D341Med (cell line): ENCODE results near the gene PC.

Source experiments
- DNase-seq: peaks from one replicate; pipeline ENCODE4 v3.0.0; 2012; ENCODE audit warnings: low spot score

The PC gene

DNA sequence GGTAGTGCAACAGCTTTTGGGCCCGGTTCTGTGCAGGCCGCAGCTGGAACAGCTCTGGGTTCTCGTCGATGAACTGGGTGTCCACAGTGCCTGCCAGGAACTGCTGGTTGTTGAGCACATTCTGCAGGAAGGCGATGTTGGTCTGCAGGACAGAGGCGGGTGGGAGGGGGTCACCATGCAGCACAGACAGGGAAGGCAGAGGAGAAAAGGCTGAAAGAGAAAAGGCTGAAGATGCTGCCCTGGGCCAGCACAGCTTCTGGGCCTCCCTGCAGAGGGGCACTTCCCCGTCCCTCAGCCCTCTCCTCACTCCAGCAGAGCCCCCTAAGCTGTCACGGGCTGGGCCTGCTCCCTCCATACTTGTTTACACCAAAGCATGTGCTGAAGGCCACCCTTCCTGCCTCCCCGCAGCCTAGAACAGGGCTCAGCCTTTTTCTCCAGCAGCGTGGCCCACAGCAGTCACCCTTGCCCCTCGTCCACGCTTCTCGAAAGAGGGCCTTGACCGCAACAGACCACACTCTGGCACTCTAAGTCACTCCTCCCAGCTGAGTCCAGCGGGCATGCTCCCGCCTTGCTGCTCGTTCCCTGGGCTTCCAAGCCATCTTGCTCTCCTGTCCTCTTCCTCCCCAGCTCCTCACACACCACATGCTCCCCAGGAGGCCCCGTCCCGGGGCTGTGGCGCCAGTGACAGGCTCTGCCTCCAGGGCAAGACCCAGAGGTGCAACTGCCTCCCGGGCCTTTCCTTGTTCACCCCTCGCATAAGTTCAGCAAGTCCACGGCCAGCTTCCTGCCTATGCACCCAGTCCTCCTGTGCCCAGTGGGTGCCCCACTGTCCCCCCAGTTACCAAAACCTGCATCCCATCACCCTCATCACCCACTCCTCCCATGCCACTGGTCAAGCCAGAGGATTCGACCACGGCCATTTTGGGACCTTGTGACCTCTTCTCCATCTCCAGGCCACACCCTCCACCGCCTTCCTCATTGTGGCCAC is 104.6 kb downstream of the PC start:
- no peak for DNase-seq

DNA sequence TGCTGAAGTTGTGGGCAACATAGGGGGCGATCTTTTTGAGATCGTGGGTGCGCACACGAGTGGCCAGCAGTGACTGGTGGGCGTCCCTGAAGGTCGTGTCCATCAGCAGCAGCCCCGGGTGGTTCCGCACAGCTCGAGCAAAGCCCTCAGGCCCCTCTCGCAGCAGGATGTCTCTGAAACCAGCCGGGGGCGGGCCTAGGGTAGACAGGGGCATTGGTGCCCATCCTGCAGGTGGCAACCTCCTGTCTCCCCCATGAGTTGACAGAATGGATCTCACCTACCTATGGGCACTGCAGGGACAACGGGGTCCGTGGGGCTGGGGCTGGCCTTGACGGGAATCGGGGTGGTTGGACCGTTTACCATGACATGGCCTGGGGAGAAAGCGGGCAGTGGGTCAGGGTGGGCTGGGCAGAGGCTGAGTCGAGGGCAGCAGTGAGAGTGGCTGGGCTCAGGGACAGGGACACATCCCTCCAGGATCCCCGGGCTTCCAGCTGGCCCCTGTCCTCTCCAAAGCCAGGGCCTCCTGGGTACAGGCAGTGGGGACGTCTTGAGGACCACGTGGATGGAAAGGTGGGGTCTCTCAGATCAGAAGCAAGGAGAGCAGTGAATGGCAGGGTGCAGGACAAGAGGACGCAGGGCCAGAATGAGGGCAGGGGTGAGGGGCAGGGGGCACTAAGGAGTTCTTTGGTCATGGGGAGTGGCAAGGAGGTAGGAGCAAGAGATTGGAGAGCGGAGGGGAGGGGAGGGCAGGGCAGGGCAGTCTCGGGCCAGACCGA is 105.5 kb downstream of the PC start:
- no peak for DNase-seq

DNA sequence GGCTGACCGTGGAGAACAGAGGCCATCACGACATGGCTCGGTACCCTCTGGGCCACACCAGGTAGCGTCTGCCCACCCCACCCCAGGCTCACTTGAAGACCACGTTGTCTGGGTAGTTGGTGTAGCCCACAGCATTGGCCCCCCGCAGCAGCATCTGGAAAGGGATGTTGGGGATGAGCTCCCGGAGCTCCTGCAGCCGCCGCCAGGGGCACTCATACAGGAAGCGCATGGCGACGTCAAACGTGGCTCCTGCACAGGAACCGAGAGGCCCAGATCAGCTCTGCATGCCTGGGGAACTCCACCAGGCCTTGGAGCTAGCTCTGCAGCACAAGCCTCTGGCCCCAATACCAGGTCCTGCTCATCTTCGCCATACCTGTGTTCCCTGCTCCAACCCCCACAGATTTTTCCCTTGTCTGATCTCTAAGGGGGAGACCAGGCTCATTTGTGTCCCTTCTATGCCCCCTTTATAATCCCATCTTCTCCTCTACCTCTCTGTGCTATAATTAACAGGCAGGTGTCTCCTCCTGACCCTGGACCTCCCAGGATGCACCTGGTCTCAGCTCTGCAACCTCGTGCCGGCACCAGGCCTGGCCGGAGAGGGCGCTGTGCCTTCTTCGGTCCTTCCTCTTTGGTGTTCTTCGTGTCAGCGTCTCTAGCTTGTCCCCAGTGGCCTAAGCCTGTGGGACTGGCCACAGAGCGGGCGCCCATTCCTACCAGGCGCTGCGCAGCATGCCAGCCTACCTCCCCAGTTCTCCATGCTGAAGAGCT is 106.3 kb downstream of the PC start:
- DNase-seq = no peak

DNA sequence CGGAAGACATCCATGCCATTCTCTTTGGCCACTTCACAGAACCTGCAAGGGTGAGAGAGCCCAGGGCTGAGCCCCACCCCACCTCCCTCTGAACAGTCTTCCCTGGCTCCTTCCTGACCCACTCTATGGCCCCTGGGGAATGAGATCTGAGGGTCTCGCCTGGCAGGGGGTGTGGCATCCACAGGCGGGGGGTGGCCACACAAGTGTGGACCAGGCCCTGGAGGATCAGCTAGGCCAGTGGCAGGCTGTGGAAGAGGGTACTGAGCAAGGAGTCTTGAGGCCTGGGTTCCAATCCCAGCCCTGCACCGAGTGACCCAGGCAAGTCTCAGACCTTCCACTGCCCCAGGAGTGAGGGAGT is 107.0 kb downstream of the PC start:
- no peak for DNase-seq

DNA sequence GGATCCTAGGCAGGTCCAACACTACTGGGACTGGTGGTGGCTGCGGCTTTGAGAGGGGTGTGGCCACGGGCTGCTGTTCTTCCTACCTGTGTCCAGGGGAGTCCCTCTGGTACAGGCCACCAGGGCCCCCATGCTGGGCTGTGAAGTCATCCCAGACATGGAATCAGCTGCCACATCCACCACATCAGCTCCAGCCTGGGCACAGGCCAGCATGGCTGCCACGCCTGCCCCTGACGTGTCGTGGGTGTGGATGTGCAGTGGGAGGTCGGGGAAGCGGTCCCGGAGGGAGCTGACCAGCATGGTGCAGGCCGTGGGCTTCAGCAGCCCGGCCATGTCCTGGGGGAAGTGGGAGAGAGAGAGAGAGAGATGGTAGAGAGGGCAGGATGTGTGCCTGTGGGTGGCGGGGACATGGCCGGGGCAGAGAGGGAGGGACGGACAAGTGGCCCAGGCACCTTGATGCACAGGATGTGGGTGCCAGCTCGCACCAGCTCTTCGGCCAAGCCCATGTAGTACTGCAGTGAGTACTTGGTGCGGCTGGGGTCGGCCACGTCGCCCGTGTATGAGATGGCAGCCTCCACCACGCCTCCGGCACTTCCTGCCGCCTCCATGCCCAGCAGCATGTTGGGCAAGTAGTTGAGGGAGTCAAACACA is 107.5 kb downstream of the PC start:
- DNase-seq = no peak

DNA sequence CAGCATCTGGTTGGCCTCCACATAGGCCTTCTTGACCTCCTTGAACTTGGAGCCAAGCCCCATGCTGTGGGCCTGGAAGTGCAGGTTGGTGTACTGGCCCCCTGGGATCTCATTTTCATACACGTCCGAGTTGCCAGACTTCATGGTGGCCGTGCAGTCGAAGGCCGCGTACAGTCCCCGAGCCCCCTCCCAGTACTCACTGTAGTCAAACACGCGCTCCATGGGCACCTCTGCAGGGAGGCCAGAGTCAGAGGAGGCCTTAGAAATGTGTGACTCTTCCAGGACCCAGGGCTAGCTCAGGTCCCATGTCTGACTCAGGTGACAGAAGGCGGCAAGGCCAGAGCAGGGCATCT is 108.0 kb downstream of the PC start:
- DNase-seq = no peak

DNA sequence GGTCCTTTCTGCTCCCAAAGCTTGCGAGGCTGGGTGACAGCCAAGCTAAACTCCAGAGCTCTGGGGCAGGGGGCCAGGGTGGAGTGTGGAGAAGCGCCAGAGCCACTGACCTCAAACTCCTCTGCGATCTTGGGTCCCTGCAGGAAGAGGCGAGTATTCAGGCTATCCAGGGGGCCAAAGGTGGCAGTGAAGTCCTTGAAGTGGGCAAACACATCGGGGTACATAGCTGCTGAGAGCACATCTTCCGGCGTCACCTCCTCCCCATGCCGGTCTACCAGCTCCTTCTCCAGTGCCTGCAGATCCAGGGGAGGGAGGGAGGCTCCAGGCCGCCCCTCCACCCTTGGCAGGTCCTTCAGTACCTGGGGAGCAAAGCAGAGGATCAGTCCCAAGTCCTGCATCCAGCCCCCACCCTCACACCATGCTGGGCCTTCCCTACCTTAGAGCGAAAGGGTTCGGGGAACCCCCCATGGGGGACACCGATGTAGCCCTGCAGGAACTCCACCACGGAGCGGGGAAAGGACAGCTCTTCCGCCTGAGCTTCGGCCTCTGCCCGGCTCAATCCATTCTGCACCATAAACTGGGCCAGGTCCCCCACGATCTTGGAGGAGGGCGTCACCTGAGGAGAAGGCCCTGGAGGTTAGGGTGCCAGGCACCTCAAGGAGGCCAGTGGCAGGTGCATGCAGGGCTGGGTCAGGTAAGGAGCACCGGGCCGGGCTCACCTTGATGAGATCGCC is 108.5 kb downstream of the PC start:
- DNase-seq = no peak

DNA sequence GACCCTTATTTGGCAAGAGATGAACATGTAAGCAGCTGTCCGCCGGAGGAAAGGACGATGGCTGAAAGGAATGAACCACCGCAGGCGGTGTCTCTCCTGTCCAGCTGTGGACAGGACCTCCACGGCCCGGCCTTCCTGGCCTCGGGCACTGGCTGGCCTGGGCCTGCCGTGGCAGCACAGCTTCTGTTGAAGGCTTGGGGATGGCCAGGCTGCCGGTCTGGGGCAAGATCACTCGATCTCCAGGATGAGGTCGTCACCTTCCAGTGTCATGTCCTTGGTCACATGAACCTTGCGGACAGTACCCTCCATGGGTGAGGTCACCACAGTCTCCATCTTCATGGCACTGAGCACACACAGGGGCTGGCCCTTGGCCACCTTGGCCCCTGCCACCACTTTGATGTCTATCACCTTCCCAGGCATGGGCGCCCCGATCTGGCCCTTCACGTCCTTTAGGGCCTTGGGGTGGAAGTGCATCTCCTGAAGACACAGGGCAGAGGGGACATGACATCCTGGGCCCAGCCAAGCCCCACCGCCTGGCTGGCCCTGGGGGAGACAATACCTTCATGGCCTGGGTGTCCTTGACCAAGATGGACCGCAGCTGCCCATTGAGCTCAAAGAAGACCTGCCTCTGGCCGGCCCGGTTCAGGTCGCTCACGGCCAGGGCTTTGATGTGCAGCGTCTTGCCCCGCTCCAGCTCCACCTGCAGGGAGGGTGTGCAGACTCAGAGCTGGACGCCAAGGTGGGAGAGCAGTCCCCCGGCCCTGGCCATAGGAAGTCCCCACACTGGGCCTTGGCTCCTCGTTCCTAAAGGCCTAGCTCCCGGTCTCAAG is 109.3 kb downstream of the PC start:
- DNase-seq = no peak

DNA sequence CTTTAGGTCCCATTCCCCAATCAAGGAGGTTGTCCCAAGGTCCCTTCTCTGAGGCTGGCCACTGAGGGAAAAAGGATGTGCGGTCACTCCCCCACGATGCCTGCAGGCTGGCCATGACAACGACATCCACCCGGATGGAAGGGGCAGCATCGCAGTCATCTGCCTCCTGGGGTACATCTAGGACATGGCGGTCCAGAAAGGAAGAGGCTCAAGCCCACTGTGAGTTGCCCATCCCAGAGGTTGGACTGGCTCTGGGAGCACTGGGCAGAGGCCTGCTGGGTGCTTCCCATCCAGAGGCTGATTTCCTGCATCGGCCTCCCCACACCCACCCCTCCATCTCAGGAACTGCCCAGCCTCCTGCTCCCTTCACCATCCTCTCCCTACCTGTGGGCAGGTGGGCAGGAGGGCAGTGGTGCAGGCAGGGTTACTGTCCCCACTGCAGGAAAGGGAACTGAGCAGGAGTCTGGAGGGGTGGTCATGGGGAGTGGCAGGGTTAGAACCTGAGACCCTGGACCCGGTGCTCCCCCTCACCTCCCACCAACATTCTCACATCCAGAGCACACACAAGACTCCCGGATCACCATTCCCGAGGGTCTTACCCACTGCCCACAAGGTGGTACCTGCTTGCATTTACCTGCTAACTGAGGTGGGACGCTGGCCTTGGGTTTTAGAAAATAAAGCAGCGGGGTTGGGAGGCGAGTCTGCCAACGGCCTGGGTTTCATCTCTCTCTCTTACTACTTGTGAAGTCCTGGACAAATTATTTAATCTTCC is 110.5 kb downstream of the PC start:
- DNase-seq = peak; percentile 10

DNA sequence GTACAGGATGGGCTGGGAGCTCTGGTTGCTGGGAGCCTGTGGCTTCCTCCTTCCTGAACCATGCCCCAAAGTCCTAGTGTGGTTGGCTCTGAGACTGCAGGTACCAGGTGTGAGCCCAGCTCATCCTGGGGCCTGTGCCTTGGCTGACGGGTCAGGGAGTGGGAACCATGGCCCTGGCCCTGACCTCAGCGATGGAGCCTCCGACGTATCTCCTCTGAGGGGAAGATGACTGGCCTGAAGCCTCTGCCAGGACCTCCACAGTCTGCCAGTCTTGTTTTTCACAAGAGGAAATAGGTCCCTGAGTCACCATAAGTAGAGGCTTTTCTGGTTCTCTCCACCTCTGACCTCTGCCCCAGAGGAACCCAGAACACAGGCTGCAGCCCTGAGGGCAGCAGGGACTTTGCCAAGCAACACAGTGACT is 111.5 kb downstream of the PC start:
- DNase-seq = peak; percentile 5

DNA sequence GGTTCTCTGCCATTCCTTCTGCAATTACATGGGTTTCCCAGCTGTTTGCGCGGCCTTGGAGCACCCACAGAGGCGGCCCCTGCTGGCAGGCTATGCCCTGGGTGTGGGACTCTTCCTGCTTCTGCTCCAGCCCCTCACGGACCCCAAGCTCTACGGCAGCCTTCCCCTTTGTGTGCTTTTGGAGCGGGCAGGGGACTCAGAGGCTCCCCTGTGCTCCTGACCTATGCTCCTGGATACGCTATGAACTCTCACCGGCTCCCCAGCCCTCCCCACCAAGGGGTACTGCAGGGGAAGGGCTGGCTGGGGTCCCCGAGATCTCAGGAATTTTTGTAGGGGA is 112.3 kb downstream of the PC start:
- DNase-seq = peak; percentile 18

DNA sequence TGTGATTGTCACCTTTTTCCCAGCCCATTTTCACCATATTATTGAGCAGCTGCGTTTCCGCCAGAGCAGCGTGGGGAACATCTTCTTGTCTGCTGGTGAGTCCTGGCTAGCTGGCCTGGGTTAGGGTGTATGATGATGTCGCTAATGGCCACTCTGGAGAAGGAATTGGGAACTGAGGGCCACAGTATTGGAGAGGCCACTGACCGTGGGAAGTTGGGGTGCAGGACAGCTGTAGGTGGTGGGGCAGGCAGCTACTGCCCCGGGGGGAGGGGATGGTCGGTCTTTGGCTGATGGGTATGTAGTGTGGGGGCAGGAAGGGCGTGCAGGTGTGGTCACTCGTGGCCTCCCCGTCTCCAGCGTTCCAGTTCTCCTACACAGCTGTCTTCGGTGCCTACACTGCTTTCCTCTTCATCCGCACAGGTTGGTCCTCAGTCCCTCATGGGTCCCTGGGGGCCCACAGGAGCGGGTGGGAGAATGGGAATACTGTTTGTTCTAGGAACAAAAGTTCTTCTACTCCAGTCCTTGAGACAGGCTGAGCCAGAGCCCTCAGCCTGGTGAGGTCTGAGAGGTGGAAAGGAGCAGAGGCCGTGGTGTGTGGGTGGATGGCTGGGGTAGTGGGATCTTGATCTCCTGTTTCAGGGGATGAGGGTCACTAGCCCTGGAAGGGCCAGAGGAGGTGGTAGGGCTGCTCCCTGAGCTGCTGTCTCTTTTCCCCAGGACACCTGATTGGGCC is 112.9 kb downstream of the PC start:
- peak; percentile 3 for DNase-seq

DNA sequence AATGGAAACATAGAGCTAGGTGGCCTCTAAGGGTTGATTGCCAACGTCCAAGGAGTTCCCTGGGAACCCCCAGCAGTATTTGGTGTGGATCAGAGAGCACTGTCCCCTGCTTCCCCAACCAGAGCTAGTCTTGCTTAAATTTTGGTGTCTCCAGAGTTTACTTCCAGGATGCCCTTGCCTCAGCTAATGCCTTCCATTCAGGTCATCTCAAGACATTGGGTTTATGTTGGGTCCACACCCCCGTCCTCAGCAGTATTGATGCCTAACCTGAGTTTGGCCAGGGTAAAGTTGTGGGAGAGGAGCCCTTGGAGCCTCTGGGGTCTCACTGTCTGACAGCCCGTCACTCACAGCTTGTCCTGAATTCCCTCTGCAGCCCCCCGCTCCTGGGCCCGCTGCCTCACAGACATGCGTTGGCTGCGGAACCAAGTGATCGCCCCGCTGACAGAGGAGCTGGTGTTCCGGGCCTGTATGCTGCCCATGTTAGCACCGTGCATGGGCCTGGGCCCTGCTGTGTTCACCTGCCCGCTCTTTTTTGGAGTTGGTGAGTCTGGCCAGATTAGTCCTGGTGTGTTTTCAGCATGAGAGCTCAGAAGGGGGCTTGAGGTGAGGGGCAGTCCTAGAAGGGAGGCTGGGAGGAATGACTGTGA is 113.6 kb downstream of the PC start:
- DNase-seq = peak; percentile 10

DNA sequence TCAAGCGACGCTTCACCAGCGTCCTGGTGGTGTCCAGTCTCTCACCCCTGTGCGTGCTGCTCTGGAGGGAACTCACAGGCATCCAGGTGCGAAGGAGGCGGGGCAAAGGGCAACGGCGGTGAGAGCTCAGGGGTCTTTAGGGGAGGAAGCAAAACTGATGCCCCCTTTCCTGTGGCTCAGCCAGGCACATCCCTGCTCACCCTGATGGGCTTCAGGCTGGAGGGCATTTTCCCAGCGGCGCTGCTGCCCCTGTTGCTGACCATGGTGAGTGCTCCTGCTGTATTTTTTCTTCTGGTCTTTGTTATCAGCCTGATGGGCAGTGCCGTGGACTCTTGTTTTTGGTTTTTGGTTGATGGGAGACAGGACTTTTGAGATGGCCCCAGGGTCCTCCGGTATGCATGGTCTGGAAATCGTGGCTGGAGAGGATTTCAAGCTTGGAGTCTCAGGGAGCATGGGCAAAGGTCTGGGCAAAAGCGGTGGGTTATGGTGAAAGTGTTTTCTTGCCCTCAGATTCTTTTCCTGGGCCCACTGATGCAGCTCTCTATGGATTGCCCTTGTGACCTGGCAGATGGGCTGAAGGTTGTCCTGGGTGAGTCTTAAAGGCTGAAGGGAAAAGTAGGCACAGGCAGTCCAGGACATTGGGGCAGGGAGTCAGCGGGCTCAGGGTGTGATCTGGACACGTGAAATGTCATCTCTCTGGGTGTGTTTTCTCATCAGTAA is 114.2 kb downstream of the PC start:
- peak; percentile 6 for DNase-seq

DNA sequence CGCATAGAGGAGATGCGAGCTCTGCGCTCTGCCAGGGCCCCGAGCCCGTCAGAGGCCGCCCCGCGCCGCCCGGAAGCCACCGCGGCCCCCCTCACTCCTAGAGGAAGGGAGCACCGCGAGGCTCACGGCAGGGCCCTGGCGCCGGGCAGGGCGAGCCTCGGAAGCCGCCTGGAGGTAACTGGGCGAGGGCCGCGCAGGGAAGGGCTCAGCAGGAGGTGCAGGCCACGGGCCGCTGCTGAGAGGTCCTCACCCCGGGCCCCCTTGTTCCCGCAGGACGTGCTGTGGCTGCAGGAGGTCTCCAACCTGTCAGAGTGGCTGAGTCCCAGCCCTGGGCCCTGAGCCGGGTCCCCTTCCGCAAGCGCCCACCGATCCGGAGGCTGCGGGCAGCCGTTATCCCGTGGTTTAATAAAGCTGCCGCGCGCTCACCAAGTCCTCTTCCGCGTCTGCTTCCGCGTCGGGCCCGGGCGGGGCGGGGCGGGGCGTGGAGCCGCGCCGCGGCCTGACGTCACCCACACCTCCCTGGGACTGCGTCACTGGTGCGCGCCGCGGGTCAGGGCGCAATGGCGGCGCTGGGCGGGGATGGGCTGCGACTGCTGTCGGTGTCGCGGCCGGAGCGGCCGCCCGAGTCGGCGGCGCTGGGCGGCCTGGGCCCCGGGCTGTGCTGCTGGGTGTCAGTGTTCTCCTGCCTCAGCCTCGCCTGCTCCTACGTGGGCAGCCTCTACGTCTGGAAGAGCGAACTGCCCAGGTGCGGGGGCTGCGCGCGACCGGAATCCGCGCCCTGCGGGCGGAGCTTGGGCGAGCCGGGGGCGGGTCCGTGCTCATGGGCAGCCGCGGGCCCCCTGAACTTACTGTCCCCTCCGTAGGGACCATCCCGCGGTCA is 115.0 kb downstream of the PC start, which contains the start of gene RCE1:
RCE1 (plus strand) TSS at position 546 of the 880 bp plus-strand sequence; CDS start at position 561, 15 bp downstream.
- peak; percentile 98 for DNase-seq

DNA sequence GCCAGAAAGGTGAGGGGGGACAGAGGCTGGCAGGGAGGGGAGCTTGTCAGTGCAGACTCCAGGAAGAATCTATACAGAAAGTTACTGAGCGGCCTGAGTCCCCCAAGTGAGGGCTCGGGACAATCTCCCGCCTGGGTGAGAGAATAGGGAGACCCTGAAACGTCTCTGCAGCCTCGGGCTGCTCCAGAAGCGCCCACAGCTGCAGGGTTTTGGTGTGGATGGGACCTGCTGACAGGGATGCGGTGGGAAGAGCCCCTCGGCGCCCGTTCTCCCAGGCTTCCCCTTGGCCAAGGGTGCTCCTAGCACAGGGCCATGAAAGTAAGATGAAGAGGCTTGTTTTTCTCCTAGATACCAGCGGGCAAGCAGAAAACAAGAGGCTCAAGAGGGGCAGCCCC is 115.7 kb downstream of the PC start:
- DNase-seq = no peak

DNA sequence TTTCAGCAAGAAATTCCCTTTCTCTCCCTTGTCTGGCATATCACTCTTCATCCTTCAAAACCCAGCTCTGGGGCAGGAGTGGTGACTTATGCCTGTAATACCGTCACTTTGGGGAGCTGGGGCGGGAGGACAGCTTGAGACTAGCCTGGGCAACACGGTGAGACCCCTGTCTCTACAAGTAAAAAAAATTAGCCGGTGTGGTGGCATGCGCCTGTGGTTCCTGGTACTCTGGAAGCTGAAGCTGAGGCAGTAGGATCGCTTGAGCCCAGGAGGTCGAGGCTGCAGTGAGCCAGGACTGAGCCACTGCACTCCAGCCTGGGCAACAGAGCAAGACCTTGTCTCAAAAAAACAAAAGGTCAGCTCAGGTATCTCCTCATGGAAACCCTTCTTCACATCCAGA is 116.3 kb downstream of the PC start:
- no peak for DNase-seq
